Keratinocyte (primary cell): ENCODE data around the gene SPRYD3. TPM values are rescaled to one million over a fixed set of nuclear protein-coding genes. Genes with fewer than 3 reads are reported as not detected.

Experiments used
- DNase-seq: peaks from one replicate; pipeline ENCODE4 v3.0.0-alpha.2; 2011; ENCODE audit warnings: low read depth, missing footprints, low spot score
- FAIRE-seq: peaks from 2 replicates; lab custom pipeline; 2011; peaks lifted over from hg19 to GRCh38; lab: Jason Lieb, UNC
- H2AFZ ChIP-seq: 2 replicates; pipeline ENCODE4 v1.6.0; 2012; ENCODE audit warnings: low read length, control low read depth, inconsistent platforms; ENCODE audit not compliant: control insufficient read depth
- H3K27ac ChIP-seq: 2 replicates; pipeline ENCODE4 v1.5.1; 2011; ENCODE audit warnings: low read length; ENCODE audit not compliant: control insufficient read depth, insufficient read depth
- H3K27me3 ChIP-seq: 3 replicates; pipeline ENCODE4 v1.6.0; 2011; ENCODE audit warnings: low read length; ENCODE audit not compliant: control insufficient read depth, insufficient read depth; ENCODE audit errors: extremely low read depth
- H3K36me3 ChIP-seq, 2 experiments: 2 replicates in 1 of 2; 3 replicates in 1 of 2; pipeline ENCODE4 v1.5.1; 2011; ENCODE audit warnings: low read length in 2 of 2, mild to moderate bottlenecking in 1 of 2; ENCODE audit not compliant: control insufficient read depth in 2 of 2, insufficient read depth in 2 of 2; ENCODE audit errors: extremely low read depth in 1 of 2
- H3K4me1 ChIP-seq: 3 replicates; pipeline ENCODE4 v1.5.1; 2011; ENCODE audit warnings: low read length; ENCODE audit not compliant: control insufficient read depth, insufficient read depth; ENCODE audit errors: extremely low read depth
- H3K4me2 ChIP-seq: 3 replicates; pipeline ENCODE4 v1.6.0; 2011; ENCODE audit warnings: low read depth, low read length; ENCODE audit not compliant: control insufficient read depth, insufficient read depth; ENCODE audit errors: extremely low read depth
- H3K4me3 ChIP-seq, 3 experiments: fragments of 200-600 bp in 1 of 3; sonication (generic) in 1 of 3; 2 replicates in 2 of 3; 3 replicates in 1 of 3; pipeline ENCODE4 v1.5.1; 2011 to 2016; ENCODE audit warnings: low read length in 3 of 3, mild to moderate bottlenecking in 3 of 3, control low read depth in 2 of 3, inconsistent platforms in 1 of 3, low read depth in 1 of 3, mixed read lengths in 1 of 3, mixed run types in 1 of 3, moderate library complexity in 1 of 3; ENCODE audit not compliant: control insufficient read depth in 2 of 3, insufficient read depth in 2 of 3; ENCODE audit errors: extremely low read depth in 1 of 3
- H3K79me2 ChIP-seq: 2 replicates; pipeline ENCODE4 v1.6.0; 2012; ENCODE audit warnings: low read length; ENCODE audit not compliant: control insufficient read depth, insufficient read depth
- H3K9ac ChIP-seq: 3 replicates; pipeline ENCODE4 v1.6.0; 2011; ENCODE audit warnings: low read length; ENCODE audit not compliant: control insufficient read depth, insufficient read depth; ENCODE audit errors: extremely low read depth
- H3K9me1 ChIP-seq: 3 replicates; pipeline ENCODE4 v1.6.0; 2011; ENCODE audit warnings: low read length; ENCODE audit not compliant: control insufficient read depth, insufficient read depth; ENCODE audit errors: extremely low read depth
- H3K9me3 ChIP-seq: 2 replicates; pipeline ENCODE4 v1.5.1; 2012; ENCODE audit warnings: low read depth, low read length; ENCODE audit not compliant: control insufficient read depth
- H4K20me1 ChIP-seq: 3 replicates; pipeline ENCODE4 v1.6.0; 2011; ENCODE audit warnings: low read length; ENCODE audit not compliant: control insufficient read depth, insufficient read depth; ENCODE audit errors: extremely low read depth
- EZH2 ChIP-seq: IDR thresholded peaks from one replicate; pipeline ENCODE4 v1.6.1; 2012; ENCODE audit warnings: inconsistent platforms, mild to moderate bottlenecking, low read length, moderate library complexity
- dilution Hi-C: fragments of 300-500 bp; cut with MboI; formaldehyde crosslinking; loops from one replicate; pipeline ENCODE4 v1.7.0; 2020; ENCODE audit warnings: low sequenced_read_pairs; ENCODE audit not compliant: extremely low pct_ligation_motif_present
- polyA plus RNA-seq, 5 experiments: library from polyadenylated mRNA; depleted of rRNA in 3 of 5; stranded (reverse) in 3 of 5; stranded (forward) in 1 of 5; unstranded in 1 of 5; fragments of >200 nt; gene quantifications; 1 replicate in 1 of 5; 2 replicates in 3 of 5; 3 replicates in 1 of 5; pipeline versions ENCODE4 v1.2.1 to v1.2.3, GENCODE V29; 2011 to 2012; ENCODE audit warnings: missing spikeins in 2 of 5, low read depth in 1 of 5, low replicate concordance in 1 of 5
- TF ChIP-seq, protein P1 (sequence below), 3 experiments: IDR thresholded peaks in 1 of 3; conservative IDR thresholded peaks in 1 of 3; optimal IDR thresholded peaks in 1 of 3; 2 replicates in 2 of 3; 3 replicates in 1 of 3; pipeline versions ENCODE3 to v1.5.1; 2011; ENCODE audit warnings: low read length in 3 of 3, mild to moderate bottlenecking in 3 of 3, moderate library complexity in 2 of 3, control low read depth in 1 of 3, inconsistent platforms in 1 of 3; ENCODE audit not compliant: insufficient read depth in 2 of 3; ENCODE audit errors: extremely low read depth in 1 of 3

The SPRYD3 gene
- polyA plus RNA-seq, 1 donor (not counting 4 experiments of a cell fraction or from before 2014, with no cell fraction given): 27.5 TPM

DNA sequence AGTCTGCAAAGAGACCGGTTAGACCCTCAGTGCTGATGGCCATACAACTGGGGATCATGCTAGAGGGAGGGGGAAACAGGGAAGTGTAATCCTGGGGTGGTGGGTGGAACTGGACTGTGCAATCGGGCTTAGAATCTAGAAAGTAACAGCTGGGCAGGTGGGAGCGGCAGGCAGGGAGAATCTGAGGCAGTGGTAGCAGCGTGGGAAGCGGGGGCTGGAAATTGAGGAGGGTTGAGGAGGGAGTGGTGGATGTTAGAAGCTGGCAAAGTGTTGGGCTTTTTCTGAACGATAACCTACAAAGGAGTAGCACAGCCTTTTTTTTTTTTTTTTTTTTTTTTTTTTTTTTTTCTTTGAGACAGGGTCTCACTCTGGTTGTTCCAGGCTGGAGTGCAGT, 15.2 kb upstream of the SPRYD3 start:
- Histone ChIP-seq H3K4me3 (no peak overlapping the region), H3K9me3 (no peaks in the 10 kb centered on the region), H3K4me2 (no peak overlapping the region), H3K27me3 (no peaks in the 10 kb centered on the region), H2AFZ (no peak overlapping the region), H3K79me2 (no peaks in the 10 kb centered on the region), H3K27ac (no peak overlapping the region), H4K20me1 (no peaks in the 10 kb centered on the region), H3K4me1 (peaks cover 32% of the 10 kb centered on the region), H3K9me1 (no peaks in the 10 kb centered on the region), H3K9ac (no peak overlapping the region), H3K36me3 (no peaks in the 10 kb centered on the region)
- TF ChIP-seq, protein P1, sequence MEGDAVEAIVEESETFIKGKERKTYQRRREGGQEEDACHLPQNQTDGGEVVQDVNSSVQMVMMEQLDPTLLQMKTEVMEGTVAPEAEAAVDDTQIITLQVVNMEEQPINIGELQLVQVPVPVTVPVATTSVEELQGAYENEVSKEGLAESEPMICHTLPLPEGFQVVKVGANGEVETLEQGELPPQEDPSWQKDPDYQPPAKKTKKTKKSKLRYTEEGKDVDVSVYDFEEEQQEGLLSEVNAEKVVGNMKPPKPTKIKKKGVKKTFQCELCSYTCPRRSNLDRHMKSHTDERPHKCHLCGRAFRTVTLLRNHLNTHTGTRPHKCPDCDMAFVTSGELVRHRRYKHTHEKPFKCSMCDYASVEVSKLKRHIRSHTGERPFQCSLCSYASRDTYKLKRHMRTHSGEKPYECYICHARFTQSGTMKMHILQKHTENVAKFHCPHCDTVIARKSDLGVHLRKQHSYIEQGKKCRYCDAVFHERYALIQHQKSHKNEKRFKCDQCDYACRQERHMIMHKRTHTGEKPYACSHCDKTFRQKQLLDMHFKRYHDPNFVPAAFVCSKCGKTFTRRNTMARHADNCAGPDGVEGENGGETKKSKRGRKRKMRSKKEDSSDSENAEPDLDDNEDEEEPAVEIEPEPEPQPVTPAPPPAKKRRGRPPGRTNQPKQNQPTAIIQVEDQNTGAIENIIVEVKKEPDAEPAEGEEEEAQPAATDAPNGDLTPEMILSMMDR (optimal IDR thresholded peaks at IDR 0.05 in 1 of 3, IDR thresholded peaks at IDR 0.05 in 1 of 3, conservative IDR thresholded peaks at IDR 0.05 in 1 of 3; ENCODE audit: extremely low read depth in 1 of 3, insufficient read depth in 2 of 3, low read length in 3 of 3): no peak
- no peak for TF ChIP-seq EZH2
- dilution Hi-C loops: no loop called here
- DNase-seq (no peak), FAIRE-seq (no peak)

DNA sequence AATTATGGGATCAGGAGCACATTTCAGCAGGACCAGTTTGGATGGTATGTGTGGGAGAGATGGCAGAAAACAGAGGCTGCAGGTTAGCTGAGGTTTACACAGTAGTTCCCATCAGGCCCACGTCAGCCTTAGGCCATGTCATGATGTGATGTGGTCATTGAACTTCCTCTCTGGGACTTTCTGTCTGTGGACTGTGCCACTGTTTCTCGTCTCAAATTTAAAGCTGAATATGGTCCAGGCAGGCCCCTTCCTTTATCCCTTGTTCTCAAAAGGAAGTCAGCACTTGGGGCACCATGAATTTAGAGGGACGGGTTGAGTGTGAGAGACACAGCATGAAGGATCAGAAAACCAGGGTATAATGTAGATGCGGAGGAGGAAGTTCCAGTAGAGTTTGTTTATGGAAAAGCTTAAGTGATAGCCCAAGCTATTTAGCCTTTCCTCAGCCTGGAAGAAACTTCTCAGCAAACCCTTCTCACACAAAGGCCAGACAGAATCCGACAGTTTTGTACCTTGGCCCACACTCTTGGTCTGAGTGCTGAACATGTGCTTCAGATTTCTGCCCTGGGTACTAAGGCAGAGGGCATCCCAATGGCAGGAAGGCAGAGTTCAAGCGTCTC, 14.7 kb upstream of the SPRYD3 start:
- TF ChIP-seq, protein P1 (optimal IDR thresholded peaks at IDR 0.05 in 1 of 3, IDR thresholded peaks at IDR 0.05 in 1 of 3, conservative IDR thresholded peaks at IDR 0.05 in 1 of 3; ENCODE audit: extremely low read depth in 1 of 3, insufficient read depth in 2 of 3, low read length in 3 of 3): no peak
- no peak for TF ChIP-seq EZH2
- H4K20me1 ChIP-seq: no peaks in the 10 kb centered on the region
- FAIRE-seq: no peak
- no peaks in the 10 kb centered on the region for H3K36me3 ChIP-seq
- no peaks in the 10 kb centered on the region for H3K79me2 ChIP-seq
- H3K4me2 ChIP-seq: no peak overlapping the region
- dilution Hi-C loops: no loop called here
- no peak overlapping the region for H3K27ac ChIP-seq
- H3K4me1 ChIP-seq: peaks cover 27% of the 10 kb centered on the region
- no peak overlapping the region for H3K4me3 ChIP-seq
- H3K9ac ChIP-seq: no peak overlapping the region
- no peak for DNase-seq
- H2AFZ ChIP-seq: no peak overlapping the region
- no peaks in the 10 kb centered on the region for H3K9me1 ChIP-seq
- no peaks in the 10 kb centered on the region for H3K27me3 ChIP-seq
- no peaks in the 10 kb centered on the region for H3K9me3 ChIP-seq
